HepG2 (cell line): ENCODE measurements around the gene ANKRD2. TPM values are rescaled to one million over a fixed set of nuclear protein-coding genes. Genes with fewer than 3 reads are reported as not detected.

Experiments used
- ATAC-seq: fragments of 200-7000 bp; cut with Tn5 transposase; 3 replicates; pipeline ENCODE4 v1.9.1; 2020; ENCODE audit warnings: mild to moderate bottlenecking, moderate library complexity
- BruUV-seq: library from RNA; stranded (reverse); fragments of 400-500 nt; replicated peaks from 2 replicates; lab custom pipeline; 2021; lab: Mats Ljungman, UMichigan
- CTCF ChIA-PET: fragments of 300-600 bp; formaldehyde crosslinking; extraction: SDS; loops from one replicate; lab custom pipeline; 2021; ENCODE audit warnings: low total read pairs, inconsistent platforms, low intra/inter-chr PET ratio; lab: Yijun Ruan, JAX
- POLR2A ChIA-PET: fragments of 350-600 bp; sonication (Branson Sonifier 250); formaldehyde crosslinking; loops from one replicate; lab custom pipeline; 2020; ENCODE audit warnings: antibody characterized with exemption, inconsistent platforms; lab: Yijun Ruan, JAX
- DNase-seq: peaks from one replicate; pipeline ENCODE4 v3.0.0-alpha.2; 2015; ENCODE audit warnings: low spot score
- FAIRE-seq: peaks from 3 replicates; lab custom pipeline; 2011; peaks lifted over from hg19 to GRCh38; lab: Jason Lieb, UNC
- H2AFZ ChIP-seq: one replicate; pipeline ENCODE4 v1.6.1; 2011; ENCODE audit warnings: low read length, inconsistent platforms
- H3K27ac ChIP-seq: fragments of 300-600 bp; 3 replicates; pipeline ENCODE4 v1.8.0; 2011; ENCODE audit warnings: mixed run types, mild to moderate bottlenecking, mixed read lengths, low read length, inconsistent platforms; ENCODE audit not compliant: insufficient read depth; ENCODE audit errors: extremely low read length
- H3K27me3 ChIP-seq, 2 experiments: fragments of 200-600 bp in 1 of 2; 2 replicates in 1 of 2; 3 replicates in 1 of 2; pipeline versions ENCODE4 v1.6.0 to v1.8.0; 2011; ENCODE audit warnings: low read length in 2 of 2, mild to moderate bottlenecking in 2 of 2, moderate library complexity in 2 of 2, inconsistent platforms in 1 of 2; ENCODE audit not compliant: insufficient read depth in 2 of 2, control insufficient read depth in 1 of 2
- H3K36me3 ChIP-seq, 2 experiments: fragments of 200-600 bp in 1 of 2; replicated peaks in 1 of 2; 2 replicates in 1 of 2; 3 replicates in 1 of 2; pipeline versions ENCODE4 v1.5.1 to v1.8.0; 2011; ENCODE audit warnings: low read length in 2 of 2, inconsistent platforms in 1 of 2; ENCODE audit not compliant: insufficient read depth in 2 of 2, control insufficient read depth in 1 of 2
- H3K4me1 ChIP-seq: 2 replicates; pipeline ENCODE4 v1.5.1; 2012; ENCODE audit warnings: low read length, inconsistent platforms; ENCODE audit not compliant: insufficient read depth
- H3K4me2 ChIP-seq: 2 replicates; pipeline ENCODE4 v1.6.0; 2011; ENCODE audit warnings: low read depth, low read length, inconsistent platforms
- H3K4me3 ChIP-seq, 3 experiments: fragments of 200-600 bp in 1 of 3; sonication (generic), shearing (Covaris generic) in 1 of 3; replicated peaks in 1 of 3; 2 replicates each; pipeline ENCODE4 v1.5.1; 2011 to 2016; ENCODE audit warnings: low read length in 3 of 3, inconsistent platforms in 2 of 3, low read depth in 2 of 3, mild to moderate bottlenecking in 2 of 3, control low read depth in 1 of 3, mixed read lengths in 1 of 3; ENCODE audit not compliant: insufficient read depth in 1 of 3
- H3K79me2 ChIP-seq: one replicate; pipeline ENCODE4 v1.6.1; 2011; ENCODE audit warnings: low read length, inconsistent platforms; ENCODE audit not compliant: insufficient read depth
- H3K9ac ChIP-seq: 2 replicates; pipeline ENCODE4 v1.6.0; 2011; ENCODE audit warnings: mild to moderate bottlenecking, low read depth, low read length, inconsistent platforms; ENCODE audit not compliant: insufficient read depth
- H3K9me3 ChIP-seq: 2 replicates; pipeline ENCODE4 v1.5.1; 2012; ENCODE audit warnings: mild to moderate bottlenecking, low read length
- H4K20me1 ChIP-seq: 2 replicates; pipeline ENCODE4 v1.6.0; 2011; ENCODE audit warnings: inconsistent platforms, mild to moderate bottlenecking, low read length, moderate library complexity; ENCODE audit not compliant: insufficient read depth
- BRD4 ChIP-seq: sonication (generic); formaldehyde crosslinking; IDR thresholded peaks from 2 replicates; pipeline ENCODE4 v1.4.0; 2020; ENCODE audit warnings: missing genetic modification reagents
- CAMTA2 ChIP-seq: sonication (generic); formaldehyde crosslinking; IDR thresholded peaks from 2 replicates; pipeline ENCODE4 v1.4.0; 2020; ENCODE audit warnings: mild to moderate bottlenecking, missing genetic modification reagents, borderline replicate concordance
- CCDC6 ChIP-seq: sonication (generic); formaldehyde crosslinking; IDR thresholded peaks from 2 replicates; pipeline ENCODE4 v1.8.1; 2022; ENCODE audit warnings: mild to moderate bottlenecking, missing genetic modification reagents, moderate library complexity
- ETV6 ChIP-seq: sonication (generic); formaldehyde crosslinking; conservative IDR thresholded peaks from 2 replicates; pipeline ENCODE4 v1.4.0; 2020; ENCODE audit warnings: missing genetic modification reagents
- HCFC1 ChIP-seq: fragments of 150-350 bp; IDR thresholded peaks from 2 replicates; pipeline ENCODE4 v1.6.1; 2014; ENCODE audit warnings: low read depth, low read length
- HOXD1 ChIP-seq: sonication (generic); formaldehyde crosslinking; IDR thresholded peaks from 2 replicates; pipeline ENCODE4 v1.5.0; 2020; ENCODE audit warnings: missing genetic modification reagents
- NONO ChIP-seq, 2 experiments: fragments of 450-650 bp in 1 of 2; sonication (generic) in 1 of 2; formaldehyde crosslinking in 1 of 2; IDR thresholded peaks in 1 of 2; conservative IDR thresholded peaks in 1 of 2; 2 replicates each; pipeline versions ENCODE4 v1.6.1 to v1.8.0; 2017 to 2022; ENCODE audit warnings: mild to moderate bottlenecking in 1 of 2, missing genetic modification reagents in 1 of 2, moderate library complexity in 1 of 2
- ONECUT2 ChIP-seq: sonication (generic); formaldehyde crosslinking; IDR thresholded peaks from 2 replicates; pipeline ENCODE4 v1.4.0; 2020; ENCODE audit warnings: missing genetic modification reagents
- REXO4 ChIP-seq: sonication (generic); formaldehyde crosslinking; IDR thresholded peaks from 2 replicates; pipeline ENCODE4 v1.8.0; 2022; ENCODE audit warnings: missing genetic modification reagents, mild to moderate bottlenecking, borderline replicate concordance
- SALL2 ChIP-seq: sonication (generic); formaldehyde crosslinking; IDR thresholded peaks from 2 replicates; pipeline ENCODE4 v1.8.1; 2023; ENCODE audit warnings: mild to moderate bottlenecking, missing genetic modification reagents, inconsistent platforms
- ZNF296 ChIP-seq: sonication (generic); formaldehyde crosslinking; conservative IDR thresholded peaks from 2 replicates; pipeline ENCODE4 v1.5.0; 2020; ENCODE audit warnings: mild to moderate bottlenecking, missing genetic modification reagents
- whole genome bisulfite sequencing: methylation state at CpG from one replicate; pipeline ENCODE4 v1.1.6; 2017; ENCODE audit warnings: low lambda C conversion rate; 5-methylcytosine and 5-hydroxymethylcytosine counted together
- in situ Hi-C: cut with HindIII; loops from 2 replicates; pipeline ENCODE4 v1.10.0; 2017; ENCODE audit warnings: low pct_unique_long_range_greater_than_20kb; ENCODE audit not compliant: extremely low pct_ligation_motif_present
- intact Hi-C: fragments of 100-400 bp; cut with micrococcal nuclease; formaldehyde crosslinking; loops from one replicate; pipeline ENCODE4 v1.10.0; 2022; ENCODE audit not compliant: unreplicated experiment
- polyA plus RNA-seq, 8 experiments: library from polyadenylated mRNA; depleted of rRNA in 3 of 8; stranded (reverse) in 7 of 8; unstranded in 1 of 8; fragments of >200 nt; fragmentation: Illumina TruSeq in 4 of 8; extraction: Trizol in 4 of 8; gene quantifications; 2 replicates each; pipeline versions ENCODE4 v1.2.1 to v1.2.3, GENCODE V29; 2011 to 2016; ENCODE audit warnings: low read depth in 4 of 8, missing spikeins in 1 of 8, mixed read lengths in 1 of 8; ENCODE audit not compliant: insufficient read depth in 1 of 8
- total RNA-seq, 5 experiments: library from RNA; depleted of rRNA; stranded (reverse); fragments of >200 nt; fragmentation: Illumina TruSeq; extraction: Trizol; gene quantifications; 2 replicates each; pipeline ENCODE4 v1.2.3, GENCODE V29; 2016; ENCODE audit warnings: low read depth in 1 of 5
- TF ChIP-seq, protein P1 (sequence below): sonication (generic); formaldehyde crosslinking; IDR thresholded peaks from 2 replicates; pipeline ENCODE4 v1.9.0; 2021; ENCODE audit warnings: missing genetic modification reagents, borderline replicate concordance
- TF ChIP-seq, protein P2 (sequence below): sonication (generic); formaldehyde crosslinking; IDR thresholded peaks from 2 replicates; pipeline ENCODE4 v1.5.0; 2020; ENCODE audit warnings: mild to moderate bottlenecking, low read depth, missing genetic modification reagents, borderline replicate concordance

The ANKRD2 gene
- total and polyA plus RNA-seq, 2 of the 13 experiments (the other 11 are each of a cell fraction or from before 2014, with no cell fraction given) = not detected

DNA sequence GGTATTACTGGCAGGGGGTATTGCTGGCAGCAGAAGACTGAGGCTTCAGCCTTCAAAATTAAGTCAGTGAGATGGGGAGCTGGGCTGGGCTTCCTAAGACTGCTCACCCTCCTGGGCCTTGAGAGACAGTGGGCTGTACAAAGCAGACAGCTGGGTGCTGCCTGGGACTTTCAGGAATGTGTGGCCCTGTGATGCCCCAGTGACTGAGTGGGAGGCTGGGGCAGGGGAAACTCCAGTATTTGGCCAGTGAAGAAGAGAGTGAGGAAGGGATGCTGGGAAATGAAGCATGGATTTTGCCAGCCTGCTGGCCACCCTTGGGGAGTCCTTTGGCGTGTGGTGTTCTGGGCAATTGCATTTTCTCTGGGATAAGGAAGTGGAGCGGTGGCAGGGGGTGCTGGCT, 442 bp downstream of the ANKRD2 start:
- 100% methylated on average over 2 of the region's 2 CpGs for WGBS
- H3K4me2 ChIP-seq = no peak overlapping the region
- TF ChIP-seq CAMTA2 (CRISPR knock-in tag) (no peak), REXO4 (CRISPR knock-in tag) (no peak), HCFC1 (no peak), BRD4 (CRISPR knock-in tag) (no peak), SALL2 (CRISPR knock-in tag) (no peak), ETV6 (CRISPR knock-in tag) (no peak), CCDC6 (CRISPR knock-in tag) (no peak), ONECUT2 (CRISPR knock-in tag) (no peak), HOXD1 (CRISPR knock-in tag) (no peak), NONO (IDR thresholded peaks at IDR 0.05) (no peak), NONO (CRISPR knock-in tag; conservative IDR thresholded peaks at IDR 0.05) (no peak), ZNF296 (no peak)
- TF ChIP-seq, protein P1, sequence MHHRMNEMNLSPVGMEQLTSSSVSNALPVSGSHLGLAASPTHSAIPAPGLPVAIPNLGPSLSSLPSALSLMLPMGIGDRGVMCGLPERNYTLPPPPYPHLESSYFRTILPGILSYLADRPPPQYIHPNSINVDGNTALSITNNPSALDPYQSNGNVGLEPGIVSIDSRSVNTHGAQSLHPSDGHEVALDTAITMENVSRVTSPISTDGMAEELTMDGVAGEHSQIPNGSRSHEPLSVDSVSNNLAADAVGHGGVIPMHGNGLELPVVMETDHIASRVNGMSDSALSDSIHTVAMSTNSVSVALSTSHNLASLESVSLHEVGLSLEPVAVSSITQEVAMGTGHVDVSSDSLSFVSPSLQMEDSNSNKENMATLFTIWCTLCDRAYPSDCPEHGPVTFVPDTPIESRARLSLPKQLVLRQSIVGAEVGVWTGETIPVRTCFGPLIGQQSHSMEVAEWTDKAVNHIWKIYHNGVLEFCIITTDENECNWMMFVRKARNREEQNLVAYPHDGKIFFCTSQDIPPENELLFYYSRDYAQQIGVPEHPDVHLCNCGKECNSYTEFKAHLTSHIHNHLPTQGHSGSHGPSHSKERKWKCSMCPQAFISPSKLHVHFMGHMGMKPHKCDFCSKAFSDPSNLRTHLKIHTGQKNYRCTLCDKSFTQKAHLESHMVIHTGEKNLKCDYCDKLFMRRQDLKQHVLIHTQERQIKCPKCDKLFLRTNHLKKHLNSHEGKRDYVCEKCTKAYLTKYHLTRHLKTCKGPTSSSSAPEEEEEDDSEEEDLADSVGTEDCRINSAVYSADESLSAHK (CRISPR knock-in tag) = no peak
- TF ChIP-seq, protein P2, sequence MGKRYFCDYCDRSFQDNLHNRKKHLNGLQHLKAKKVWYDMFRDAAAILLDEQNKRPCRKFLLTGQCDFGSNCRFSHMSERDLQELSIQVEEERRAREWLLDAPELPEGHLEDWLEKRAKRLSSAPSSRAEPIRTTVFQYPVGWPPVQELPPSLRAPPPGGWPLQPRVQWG = no peak
- no peaks in the 10 kb centered on the region for H3K9me3 ChIP-seq
- H3K4me1 ChIP-seq = peaks cover 17% of the 10 kb centered on the region
- H3K27me3 ChIP-seq = no peaks in the 10 kb centered on the region
- no peak overlapping the region for H3K4me3 ChIP-seq
- no TSS peak for BruUV-seq
- ATAC-seq = peak; percentile 8; the same call in 2 of the 3 replicates
- POLR2A ChIA-PET = interaction anchor here (1.2 to 2.1 kb wide), 3 partner anchors 12 to 102 kb away, joined by 3 to 10 read pairs (median 8); partner anchors contain the start of genes HOGA1 and PI4K2A
- no peak for FAIRE-seq
- H3K36me3 ChIP-seq = peaks cover 3 to 8% of the 10 kb centered on the region in 2 experiments; a peak in 3 of 5 replicates
- DNase-seq = no peak
- CTCF ChIA-PET = interaction anchor here (0.6 to 2.7 kb wide), 3 partner anchors 37 to 158 kb away, joined by 4 to 46 read pairs (median 7); no protein-coding TSS in a partner anchor
- no peak overlapping the region for H3K27ac ChIP-seq
- H2AFZ ChIP-seq = no peak overlapping the region
- H3K79me2 ChIP-seq = no peaks in the 10 kb centered on the region
- intact Hi-C loops = no loop called here
- H4K20me1 ChIP-seq = no peaks in the 10 kb centered on the region
- in situ Hi-C loops = loop anchor here (5.0 kb wide), 1 partner anchor 39 kb away; no protein-coding TSS in a partner anchor
- no peak overlapping the region for H3K9ac ChIP-seq
